EL (cell line): ENCODE measurements around the gene ENOSF1.
A peak's percentile ranks its signal among the peaks of the same experiment; 100 is the strongest.

Experiments used
- DNase-seq: peaks from one replicate; pipeline ENCODE4 v3.0.0-alpha.2; 2016

ENOSF1 gene

DNA sequence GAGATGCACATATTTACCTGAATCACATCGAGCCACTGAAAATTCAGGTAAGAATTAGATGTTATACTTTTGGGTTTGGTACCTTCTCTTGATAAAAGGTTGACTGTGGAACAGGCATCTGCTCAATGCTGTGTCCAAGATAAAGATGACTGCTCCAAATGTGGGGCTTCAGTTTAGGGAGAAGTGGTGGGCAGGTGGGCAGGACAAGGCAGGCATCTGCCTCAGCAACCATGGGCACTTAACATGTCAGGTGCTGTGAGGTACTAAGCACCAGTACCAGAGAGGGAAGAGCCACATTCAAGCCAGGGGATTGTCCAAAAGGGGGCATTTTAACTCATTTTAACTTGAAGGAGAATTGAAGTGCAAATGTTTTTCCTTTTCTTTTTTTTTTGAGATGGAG lies 41.0 kb downstream of the ENOSF1 start:
- no peak for DNase-seq

DNA sequence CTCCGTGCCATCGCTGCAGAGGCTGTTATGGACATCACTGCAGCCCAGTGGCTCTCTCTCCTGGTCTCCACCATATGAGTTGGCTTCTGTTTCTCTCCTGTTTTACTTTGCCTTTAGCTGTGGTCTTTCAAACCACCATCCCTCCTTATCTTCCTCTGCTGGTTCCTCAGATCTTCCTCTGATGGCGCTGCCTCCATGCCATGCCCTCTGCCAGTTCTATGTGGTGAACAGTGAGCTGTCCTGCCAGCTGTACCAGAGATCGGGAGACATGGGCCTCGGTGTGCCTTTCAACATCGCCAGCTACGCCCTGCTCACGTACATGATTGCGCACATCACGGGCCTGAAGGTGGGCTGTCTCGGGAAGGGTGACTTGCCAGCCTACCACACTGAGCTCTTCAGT lies 41.9 kb downstream of the ENOSF1 start:
- DNase-seq, result no peak

DNA sequence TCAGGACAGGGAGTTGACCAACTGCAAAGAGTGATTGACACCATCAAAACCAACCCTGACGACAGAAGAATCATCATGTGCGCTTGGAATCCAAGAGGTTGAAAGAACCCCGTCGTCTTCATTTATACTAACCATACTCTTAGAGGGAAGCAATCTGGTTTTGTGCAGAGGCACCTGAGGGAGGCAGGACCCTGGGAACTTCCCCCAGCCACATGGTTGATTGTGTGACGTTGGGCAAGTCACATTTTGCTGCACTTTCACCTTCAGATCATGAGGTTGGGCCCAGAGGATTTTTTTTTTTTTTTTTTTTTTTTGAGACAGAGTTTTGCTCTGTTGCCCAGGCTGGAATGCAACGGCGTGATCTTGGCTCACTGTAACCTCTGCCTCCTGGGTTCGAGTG lies 43.4 kb downstream of the ENOSF1 start:
- DNase-seq, result no peak

DNA sequence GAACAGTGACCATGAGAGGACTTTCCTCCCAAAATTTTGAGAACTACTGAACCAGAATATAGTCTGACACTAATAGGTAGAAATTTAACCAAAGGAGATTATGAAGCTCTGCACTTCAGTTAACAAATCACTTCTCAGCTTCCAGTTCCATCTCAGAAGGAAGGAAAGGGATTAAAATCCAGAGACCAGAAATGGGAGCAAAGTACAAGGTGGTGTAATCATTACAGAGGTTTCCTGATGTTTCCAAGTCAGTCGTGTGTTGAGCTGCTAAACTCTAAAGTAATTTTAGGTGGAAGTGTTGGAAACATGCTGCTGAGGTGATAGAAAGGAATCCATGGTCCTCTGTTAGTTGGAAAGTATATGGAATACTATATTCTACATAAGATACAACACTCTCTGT lies 44.2 kb downstream of the ENOSF1 start:
- no peak for DNase-seq

DNA sequence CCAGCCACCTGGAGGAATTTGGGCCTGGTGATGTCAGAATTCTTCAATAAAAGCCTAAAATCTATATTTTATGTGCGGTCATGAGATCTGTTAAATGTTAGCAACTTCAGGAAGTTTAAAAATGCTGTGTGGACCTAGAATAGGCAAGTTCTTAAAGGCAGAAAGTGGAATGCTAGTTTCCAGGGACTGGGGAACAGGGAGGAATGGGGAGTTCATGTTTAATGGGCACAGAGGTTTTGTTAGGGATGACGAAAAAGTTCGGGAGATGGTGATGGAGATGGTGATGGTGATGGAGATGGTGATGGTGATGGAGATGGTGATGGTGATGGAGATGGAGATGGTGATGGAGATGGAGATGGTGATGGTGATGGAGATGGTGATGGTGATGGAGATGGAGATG lies 45.8 kb downstream of the ENOSF1 start:
- DNase-seq, result no peak

DNA sequence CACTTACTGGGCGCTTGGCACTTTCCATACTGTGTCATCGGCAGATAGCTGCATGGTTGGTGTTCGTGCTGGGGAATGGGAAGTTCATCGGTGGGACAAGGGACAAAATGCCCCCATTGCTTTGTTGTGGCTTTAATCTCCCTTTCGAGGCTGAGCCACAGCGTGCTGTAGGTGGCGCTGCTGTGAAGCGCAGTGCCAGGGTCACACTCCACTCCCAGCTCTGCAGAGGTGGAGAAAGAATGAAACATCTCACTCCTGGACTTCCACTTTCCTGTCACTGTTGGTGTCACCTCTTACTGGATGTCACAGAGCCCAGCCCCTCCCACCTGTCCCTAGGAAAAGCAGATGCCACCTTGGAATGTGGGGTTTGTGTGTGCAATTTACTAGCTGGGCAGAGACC lies 46.3 kb downstream of the ENOSF1 start:
- no peak for DNase-seq

DNA sequence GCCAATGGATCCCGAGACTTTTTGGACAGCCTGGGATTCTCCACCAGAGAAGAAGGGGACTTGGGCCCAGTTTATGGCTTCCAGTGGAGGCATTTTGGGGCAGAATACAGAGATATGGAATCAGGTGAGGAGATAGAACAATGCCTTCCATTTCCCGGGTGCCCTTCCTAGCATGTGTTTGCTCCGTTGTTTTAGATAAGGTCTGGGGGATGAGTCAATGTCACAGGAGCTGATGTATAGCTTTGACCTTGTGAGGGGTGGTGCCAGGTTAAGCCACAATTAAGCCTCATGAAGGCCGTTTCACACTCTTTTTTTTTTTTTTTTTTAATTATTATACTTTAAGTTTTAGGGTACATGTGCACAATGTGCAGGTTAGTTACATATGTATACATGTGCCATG lies 50.2 kb downstream of the ENOSF1 start:
- DNase-seq, result no peak

DNA sequence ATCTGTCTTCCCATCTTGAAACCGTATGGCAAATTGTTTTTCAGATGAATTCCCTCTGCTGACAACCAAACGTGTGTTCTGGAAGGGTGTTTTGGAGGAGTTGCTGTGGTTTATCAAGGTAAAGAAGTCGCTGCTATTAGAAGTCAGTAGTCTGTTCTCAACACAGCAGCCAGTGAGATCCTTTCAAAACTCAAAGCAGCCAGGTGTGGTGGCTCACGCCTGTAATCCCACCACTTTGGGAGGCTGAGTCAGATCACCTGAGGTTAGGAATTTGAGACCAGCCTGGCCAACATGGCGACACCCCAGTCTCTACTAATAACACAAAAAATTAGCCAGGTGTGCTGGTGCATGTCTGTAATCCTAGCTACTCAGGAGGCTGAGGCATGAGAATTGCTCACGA lies 52.8 kb downstream of the ENOSF1 start:
- no peak for DNase-seq

DNA sequence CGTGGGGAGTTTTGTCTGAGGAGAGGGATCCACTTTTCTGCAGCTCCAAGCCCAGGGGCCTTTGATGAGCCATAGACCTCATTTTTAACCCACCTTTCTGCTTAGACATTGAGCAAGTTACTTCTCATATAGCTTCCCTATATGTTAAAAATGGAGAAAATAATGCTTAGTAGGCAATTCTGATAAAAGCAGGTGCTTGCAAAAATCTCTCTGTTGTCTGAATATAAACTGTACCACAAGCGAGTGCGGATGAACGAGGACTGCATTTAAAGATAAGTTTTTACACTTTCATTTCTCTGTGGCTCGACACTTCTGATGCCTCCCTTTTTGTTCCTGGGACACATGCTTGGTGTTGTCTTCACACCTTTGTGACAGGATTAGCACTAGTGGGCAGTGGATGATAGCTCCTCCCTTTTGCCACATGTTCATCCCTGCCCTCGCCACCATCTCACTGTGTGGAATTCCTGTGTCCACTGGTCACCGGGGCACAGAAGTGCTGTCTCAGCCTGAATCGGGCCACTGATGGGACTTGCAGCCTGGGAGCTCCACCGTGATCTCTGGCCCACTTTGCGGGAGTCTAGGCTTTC lies 53.4 kb downstream of the ENOSF1 start:
- no peak for DNase-seq

DNA sequence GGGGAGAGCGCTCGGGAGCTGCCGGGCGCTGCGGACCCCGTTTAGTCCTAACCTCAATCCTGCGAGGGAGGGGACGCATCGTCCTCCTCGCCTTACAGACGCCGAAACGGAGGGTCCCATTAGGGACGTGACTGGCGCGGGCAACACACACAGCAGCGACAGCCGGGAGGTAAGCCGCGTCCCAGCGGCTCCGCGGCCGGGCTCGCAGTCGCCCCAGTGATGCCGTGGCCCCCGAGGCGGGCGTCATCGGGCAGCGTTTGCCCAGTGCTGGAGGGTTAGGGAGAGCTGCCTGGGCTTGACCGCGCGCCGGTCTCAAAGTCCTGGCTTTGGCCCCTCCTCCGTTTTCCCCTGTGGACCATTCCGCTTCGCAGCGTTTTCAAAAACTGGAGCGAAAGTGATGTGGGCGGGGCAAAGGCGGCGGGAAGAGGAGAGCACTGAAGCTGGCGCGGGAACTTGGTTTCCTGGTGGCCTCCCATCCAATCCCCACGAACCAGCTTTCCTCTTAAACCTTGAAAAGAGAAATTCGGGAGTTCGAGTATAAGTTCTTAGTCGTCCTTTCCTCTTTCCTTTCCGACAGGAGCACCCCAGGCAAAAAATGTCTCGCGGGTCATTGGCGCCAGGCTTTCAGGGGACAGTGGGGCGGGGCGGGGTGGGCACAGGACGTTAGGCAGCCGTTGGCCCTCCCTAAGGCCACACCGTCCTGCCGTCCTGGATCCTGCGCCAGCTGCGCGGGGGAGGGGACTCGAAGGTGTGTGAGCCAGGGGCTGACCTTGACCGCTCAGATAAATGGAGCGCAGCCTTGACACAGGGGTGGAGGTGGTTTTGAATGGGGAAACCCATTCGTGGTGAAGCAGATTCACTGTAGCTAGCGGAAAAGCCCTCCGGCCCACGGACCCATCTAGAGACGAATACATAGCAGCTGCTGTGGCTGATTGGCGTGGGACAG lies 54.2 kb downstream of the ENOSF1 start:
- DNase-seq, result peak; percentile 95

DNA sequence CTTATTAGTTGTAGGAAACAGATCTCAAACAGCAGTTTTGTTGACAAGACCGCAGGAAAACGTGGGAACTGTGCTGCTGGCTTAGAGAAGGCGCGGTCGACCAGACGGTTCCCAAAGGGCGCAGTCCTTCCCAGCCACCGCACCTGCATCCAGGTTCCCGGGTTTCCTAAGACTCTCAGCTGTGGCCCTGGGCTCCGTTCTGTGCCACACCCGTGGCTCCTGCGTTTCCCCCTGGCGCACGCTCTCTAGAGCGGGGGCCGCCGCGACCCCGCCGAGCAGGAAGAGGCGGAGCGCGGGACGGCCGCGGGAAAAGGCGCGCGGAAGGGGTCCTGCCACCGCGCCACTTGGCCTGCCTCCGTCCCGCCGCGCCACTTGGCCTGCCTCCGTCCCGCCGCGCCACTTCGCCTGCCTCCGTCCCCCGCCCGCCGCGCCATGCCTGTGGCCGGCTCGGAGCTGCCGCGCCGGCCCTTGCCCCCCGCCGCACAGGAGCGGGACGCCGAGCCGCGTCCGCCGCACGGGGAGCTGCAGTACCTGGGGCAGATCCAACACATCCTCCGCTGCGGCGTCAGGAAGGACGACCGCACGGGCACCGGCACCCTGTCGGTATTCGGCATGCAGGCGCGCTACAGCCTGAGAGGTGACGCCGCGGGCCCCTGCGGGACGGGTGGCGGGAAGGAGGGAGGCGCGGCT lies 55.0 kb downstream of the ENOSF1 start, which contains the start of gene TYMS:
Gene TYMS (plus strand): TSS at position 343 of the 690 bp plus-strand sequence. CDS start 90 bp downstream, at position 433.
- DNase-seq, result peak; percentile 54

DNA sequence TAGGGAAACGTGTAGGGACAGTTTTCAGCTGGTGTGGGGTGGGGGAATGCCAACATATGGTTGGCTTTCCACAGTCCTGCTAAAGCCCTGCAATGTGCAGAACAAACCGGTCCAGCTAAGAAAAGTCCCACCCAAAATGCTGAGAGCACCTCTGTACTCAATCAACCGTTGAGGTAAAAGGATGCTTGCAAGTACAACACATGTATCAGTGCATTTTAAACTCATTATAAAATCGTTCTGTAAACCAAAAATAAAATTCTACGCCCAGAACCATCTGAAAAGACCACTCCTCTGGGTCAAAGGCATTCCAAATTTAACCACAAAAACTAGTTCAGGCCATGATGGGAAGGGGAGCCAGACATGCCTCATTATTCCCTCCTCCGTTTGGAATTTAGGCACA lies 57.0 kb downstream of the ENOSF1 start:
- DNase-seq, result no peak

DNA sequence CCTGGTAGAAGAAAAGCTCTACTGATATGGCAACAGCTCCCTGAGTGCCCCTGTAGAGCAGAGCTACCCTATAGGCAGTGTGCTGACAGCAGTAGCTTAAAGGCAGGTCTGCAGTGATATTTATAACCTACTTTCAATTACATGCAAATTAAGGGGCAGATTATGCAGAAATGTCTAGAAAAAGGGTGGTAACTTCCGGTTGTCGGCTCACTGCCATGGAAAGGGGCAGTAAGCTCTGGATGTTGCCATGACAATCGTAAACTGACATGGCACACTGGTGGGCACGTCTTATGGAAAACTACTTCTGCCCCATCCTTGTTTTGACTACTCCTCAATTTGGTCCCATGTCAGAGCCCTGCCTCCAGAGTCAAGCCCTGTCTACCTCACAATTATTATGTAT lies 57.8 kb downstream of the ENOSF1 start:
- no peak for DNase-seq

DNA sequence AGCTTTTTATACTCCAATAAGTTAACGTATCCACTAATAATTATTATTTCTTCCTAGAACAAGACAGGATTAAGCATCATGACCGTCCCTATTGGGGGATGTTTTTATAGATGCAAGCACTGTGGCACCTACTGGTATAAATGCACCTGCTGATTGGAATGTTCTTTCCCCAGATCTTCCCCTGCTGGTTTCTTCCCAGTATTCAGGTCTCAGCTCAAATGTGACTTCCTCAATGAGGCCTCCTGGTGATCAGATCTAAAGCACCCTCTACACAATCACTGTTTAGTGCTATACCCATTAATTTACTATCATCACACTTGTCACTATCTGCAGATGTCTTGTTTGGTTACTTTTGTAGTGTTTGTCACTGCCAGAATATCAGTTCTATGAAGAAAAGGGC lies 58.9 kb downstream of the ENOSF1 start:
- no peak for DNase-seq

DNA sequence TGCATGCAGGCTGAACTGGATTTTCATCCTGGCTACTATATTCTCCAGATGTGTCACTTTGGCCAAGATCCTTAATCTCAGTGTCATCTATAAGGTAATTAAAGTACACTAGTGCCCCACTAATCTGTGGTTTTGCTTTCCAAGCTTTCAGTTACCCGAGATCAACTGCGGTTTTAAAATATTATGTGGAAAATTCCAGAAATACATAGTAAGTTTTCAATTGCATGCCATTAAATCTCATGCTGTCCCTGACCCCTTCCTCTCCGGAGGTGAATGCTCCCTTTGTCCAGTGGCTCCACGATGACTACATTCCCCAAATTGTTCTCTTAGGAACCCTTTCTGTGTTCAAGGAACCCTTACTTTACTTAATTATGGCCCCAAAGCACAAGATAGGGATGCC lies 60.3 kb downstream of the ENOSF1 start:
- no peak for DNase-seq

DNA sequence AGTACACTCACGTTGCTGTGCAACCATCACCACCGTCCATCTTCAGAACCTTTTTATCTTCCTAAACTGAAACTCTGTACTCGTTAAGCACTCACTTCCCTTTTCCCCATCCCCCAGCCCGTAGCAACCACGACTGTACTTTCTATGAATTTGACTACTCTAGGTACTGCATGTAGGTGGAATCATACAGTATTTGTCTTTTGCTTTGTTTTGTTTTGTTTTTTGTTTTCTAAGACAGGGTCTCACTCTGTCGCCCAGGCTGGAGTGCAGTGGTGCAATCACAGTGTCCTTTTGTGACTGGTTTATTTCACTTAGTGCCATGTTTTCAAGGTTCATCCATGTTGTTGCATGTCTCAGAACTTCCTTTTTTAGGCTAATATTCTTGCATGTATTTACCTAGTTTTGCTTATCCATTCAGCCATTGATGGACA lies 62.0 kb downstream of the ENOSF1 start:
- DNase-seq, result no peak

DNA sequence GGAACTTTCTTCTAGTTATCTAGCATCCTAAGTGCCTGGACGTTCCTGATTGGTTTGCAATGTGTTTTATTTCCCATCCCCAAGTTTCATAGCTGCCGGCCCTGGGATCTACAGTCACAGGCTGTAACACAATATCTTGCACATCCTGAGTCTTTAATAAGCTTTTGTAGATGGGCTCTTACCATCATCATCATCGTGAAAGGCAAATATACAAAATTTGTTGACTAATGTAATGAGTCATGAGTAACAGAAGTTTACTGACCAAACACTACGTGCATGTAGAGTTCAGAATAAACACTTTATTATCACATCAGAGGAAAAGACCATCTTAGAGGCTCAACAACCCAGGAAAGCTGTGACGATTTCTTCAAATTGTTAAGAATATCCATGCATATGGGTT lies 63.1 kb downstream of the ENOSF1 start:
- no peak for DNase-seq

DNA sequence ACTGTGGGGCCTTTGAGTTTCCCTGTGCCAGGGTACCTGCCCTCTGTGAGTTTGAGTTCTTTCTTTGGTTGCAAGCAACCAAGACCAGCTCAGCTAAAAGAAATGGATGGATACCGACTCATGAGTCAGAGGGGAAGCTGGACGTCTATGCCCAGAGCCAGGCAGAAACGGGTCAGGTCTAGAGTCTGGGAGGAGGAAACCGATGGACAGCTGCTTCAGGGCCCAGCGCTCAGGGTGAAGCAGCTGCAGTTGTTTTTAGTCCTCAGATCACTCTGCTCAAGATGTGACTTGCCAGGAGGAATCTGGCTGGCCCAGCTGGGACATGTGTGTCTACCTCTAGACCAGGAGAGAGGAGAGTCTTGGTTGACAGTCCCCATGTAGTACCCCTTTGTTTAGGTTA lies 65.1 kb downstream of the ENOSF1 start:
- DNase-seq, result no peak

DNA sequence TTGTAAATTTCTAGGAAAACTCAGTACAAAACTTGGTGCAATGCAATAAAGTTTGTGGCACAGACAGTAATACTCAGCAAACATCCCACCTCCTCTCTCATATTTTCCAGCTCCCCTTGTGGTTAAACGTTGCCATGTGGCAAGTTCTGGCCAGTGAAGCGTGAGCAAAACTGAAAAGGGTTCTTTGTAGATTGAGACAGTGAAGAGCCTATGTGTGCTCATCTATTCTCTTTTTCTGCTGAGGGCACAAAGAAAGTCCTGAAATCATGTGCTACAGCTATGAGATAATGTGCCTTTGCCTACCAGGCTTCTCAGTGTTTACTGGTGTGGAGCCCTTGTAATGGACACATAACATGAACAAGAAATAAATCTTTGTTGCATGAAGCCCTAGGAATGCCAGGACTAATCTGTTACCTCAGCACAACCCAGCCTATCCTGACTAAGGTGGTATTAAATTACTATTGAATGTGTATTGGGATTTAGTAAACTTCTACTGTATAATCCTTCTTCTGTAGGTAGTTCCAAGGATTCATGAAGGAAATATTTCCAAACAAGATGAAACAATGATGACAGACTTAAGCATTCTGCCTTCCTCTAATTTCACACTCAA lies 67.9 kb downstream of the ENOSF1 start:
- no peak for DNase-seq

DNA sequence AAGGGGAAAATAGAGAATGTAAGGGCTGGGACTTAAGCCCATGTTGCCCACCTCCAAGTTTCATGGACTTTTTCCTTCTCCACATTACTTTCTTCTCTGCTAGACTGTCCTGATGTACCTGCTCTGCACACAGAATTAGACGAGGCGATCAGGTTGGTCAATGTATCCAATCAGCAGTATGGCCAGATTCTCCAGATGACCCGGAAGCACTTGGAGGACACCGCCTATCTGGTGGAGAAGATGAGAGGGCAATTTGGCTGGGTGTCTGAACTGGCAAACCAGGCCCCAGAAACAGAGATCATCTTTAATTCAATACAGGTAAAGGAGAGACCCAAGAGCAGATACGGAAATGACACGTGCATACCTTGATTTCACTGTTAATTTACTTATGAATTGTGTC lies 71.2 kb downstream of the ENOSF1 start:
- DNase-seq, result no peak

DNA sequence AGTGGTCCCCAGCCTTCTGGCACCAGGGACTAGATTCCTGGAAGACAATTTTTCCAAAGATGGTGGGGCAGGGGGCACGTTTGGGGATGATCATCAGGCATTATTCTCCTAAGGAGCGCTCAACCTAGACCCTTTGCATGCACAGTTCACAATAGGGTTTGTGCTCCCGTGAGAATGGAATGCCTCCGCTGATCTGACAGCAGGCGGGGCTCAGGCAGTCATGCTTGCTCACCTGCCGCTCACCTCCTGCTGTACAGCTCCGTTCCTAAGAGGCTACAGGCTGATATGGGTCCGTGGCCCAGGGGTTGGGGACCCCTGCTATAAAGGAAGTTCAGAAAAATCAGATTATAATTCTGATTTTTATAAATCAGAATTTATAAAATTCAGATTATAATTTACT lies 77.3 kb downstream of the ENOSF1 start:
- DNase-seq, result no peak

DNA sequence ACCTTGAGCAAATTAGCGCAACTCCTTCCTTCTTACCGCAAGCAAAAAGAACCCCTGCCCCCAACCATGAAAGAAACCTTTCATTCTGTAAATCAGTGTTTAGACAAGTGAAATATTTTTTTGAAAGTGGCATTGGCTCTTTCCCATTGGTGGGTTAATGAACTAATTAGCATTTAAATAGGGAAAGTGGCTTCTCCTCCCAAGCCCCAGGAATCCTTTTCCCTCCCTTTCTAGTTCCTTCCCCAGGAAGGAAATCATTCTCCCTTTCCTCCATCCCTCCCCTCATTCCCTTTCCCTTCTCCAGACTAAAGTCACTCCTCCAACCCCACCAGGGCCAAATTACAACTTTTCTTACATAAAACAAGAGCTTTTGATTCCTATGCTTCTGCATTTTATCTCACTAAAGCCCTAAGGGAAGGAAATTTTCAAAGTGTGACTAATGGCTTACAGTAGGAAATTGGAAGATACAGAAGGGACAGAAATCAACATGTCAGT lies 77.8 kb downstream of the ENOSF1 start:
- DNase-seq, result peak; percentile 59

DNA sequence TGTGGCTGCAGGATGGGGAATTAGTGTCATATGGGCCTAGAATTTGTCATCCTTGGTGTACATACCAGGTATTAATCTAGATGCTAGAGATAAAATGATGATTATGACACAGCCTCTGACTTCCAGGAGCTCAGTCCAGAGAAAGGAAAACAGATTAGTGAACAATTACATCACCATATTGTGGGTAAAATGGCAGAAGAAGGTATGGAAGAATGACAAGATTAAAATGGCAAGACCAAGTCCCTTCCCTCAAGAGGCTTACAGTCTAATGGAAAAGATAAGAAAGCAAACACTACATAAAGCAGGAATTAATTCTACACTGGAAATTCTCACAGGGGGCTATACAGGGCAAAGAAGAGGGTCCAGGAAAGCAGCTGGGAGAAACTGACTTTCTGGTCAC lies 80.9 kb downstream of the ENOSF1 start:
- DNase-seq, result no peak
